Measurements from ENCODE around the gene CCZ1B.
"Not testable (repeated sequence)": the region's sequence is repeated elsewhere in the genome, so short reads cannot be mapped to it uniquely, and the experiment has no call there.

CCZ1B gene

DNA sequence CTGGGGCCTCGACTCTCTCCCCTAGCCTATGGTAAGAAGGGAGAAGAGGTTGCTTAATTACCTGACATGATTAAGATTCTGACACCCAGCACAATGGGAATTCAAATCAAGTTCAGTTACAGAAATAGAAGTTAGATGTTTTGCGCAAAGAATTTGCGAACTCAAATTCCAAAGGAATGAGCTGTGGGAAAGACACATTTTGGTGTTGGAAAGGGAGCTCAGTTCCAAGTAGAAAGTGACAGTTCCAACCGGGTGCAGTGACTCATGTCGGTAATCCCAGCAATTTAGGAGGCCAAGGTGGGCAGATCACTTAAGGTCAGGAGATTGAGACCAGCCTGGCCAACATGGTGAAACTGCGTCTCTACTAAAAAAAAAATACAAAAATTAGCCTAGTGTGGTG, 4.0 kb upstream of the CCZ1B start:
- not testable (repeated sequence) for DNase-seq

DNA sequence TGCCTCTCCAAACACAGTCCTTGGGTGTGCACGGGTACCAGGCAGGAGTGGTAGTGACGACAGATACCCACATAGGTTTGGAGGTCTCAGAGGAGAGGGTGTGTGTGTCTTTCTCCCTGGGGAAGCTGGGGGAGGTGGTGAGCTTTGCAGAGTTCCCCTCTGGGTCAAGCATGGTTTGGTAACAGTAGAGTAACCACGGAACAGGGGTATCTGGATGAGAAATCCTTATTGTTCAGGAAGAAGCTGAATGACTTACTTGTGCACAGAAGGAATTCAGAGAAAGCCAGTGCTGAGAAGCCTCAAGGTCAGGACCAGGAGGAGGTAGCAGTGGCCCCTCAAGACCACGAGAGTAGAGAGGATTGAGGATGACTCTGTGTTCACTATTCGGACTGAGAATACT, 3.5 kb upstream of the CCZ1B start:
- DNase-seq: not testable (repeated sequence)

DNA sequence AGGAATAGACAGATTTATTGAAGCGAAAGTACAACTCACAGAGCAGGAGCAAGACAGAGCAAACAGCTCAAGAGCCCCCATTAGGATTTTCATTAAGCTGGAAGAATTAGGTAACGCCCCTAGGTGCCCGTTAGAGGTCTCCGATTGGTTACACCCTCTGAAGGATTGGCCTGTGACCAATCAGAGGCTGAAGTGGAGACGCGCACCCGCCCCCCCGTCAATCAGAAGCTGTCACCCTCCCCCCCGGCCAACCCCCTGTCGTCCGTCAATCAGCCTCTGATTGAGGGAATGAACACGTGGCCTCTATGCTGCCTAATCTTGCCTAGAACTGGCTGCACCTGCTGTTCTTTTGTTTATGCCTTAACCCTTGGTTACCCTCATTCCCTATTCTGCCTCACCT, 1.1 kb upstream of the CCZ1B start:
- DNase-seq: not testable (repeated sequence)

DNA sequence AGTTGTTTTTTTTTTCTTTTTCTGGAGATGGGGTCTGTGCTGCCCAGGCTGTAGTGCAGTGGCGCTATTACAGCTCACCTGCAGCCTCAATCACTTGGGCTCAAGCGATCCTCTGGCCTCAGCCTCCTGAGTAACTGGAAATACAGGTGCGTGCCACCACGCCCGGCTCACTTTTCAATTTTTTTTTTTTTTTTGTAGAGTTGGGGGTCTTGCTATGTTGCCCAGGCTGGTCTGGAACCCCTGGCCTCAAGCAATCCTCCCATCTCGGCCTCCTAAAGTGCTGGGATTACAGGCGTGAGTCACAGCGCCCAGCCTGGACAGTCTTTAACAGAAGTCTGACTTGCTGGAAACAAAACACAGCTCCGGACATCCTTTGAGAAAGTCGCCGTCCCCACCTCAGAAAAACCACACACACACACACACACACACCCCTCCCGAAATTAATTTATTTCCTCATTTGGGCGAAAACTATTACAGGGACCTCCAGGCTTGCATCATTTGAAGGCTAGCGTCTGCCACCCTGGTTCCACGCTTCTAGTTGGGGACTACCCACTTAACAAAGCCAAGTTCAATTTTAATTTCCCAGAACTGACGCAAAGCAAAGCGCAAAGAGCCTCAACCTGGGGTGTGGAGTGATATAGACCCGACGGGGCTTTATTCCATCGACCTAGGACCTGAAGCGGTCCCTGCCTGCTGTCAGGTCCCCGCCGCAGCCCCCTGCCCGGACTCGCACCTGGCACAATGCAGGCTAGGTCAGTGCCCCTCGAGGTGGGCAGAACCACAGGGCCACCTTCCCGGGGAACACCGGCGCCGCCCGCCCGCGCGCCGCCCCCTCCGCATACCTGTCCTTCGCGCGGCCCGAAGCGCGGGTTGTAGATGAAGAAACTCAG, 594 bp downstream of the CCZ1B start:
- DNase-seq: not testable (repeated sequence)

DNA sequence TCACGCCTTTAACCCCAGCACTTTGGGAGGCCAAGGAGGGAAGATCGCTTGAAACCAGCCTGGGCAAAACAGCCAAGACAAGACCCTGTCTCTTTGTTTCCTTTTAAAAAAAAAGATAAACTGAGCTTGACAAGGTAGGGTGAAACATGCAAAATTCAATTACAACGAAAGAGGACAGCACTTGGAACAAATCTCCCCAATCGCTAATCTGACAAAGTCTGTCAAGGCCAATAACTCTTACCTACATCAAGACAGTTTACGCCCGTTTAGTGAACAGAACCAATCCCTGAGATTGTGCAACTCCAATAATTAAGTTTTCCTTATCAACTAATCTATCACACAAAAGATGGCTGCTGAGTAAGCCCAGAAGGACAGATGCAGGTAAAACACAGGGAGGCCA, 4.5 kb downstream of the CCZ1B start:
- DNase-seq: not testable (repeated sequence)

DNA sequence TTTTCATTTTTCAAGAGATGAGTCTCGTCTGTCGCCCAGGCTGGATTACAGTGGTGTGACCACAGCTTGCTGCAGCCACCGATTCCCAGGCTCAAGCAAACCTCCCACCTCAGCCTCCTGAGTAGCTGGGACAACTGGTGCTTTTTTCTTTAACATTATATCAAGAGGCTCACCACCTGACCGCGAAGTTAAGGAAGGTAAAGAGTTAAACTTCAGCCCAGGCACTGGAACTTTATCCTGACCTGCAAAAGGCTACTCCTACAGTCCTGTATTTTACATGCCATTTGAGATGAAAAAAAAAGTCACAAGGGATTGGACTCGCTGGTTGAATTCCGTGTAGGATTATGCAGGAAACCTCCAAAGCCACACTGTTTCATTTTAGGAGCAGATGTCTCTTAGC, 10.6 kb downstream of the CCZ1B start:
- DNase-seq: not testable (repeated sequence)

DNA sequence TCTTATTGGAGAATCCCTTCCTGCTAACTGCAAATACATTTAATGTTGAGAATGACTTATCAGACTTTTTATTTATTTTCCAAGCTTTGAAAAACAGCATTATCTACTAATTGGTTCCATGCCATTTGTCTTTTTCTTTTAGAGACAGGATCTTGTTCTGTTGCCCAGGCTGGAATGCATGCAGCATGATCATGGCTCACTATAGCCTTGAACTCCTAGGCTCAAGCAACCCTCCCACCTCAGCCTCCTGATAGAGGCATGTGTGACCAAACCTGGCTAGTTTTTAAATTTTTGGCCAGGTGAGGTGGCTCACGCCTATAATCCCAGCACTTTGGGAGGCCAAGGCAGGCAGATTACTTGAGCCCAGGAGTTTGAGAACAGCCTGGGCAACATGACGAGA, 13.1 kb downstream of the CCZ1B start:
- not testable (repeated sequence) for DNase-seq

DNA sequence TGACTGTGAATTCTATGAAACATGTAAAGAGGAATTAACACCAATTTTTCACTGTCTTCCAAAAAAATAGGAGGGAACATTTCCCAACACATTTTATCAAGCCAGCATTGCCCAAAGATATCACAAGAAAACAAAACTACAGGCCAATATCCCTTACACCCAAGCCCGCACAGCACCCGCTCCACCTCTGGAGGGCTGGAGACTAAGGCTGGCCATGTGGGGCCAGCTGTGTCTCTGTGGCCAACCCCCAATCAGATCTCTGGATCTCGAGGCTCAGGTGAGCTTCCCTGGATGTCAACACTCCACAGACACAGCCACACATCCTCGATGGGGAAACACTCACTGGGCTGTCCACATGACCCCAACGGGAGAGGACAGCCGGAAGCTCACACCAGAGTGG, 18.1 kb downstream of the CCZ1B start:
- DNase-seq: not testable (repeated sequence)

DNA sequence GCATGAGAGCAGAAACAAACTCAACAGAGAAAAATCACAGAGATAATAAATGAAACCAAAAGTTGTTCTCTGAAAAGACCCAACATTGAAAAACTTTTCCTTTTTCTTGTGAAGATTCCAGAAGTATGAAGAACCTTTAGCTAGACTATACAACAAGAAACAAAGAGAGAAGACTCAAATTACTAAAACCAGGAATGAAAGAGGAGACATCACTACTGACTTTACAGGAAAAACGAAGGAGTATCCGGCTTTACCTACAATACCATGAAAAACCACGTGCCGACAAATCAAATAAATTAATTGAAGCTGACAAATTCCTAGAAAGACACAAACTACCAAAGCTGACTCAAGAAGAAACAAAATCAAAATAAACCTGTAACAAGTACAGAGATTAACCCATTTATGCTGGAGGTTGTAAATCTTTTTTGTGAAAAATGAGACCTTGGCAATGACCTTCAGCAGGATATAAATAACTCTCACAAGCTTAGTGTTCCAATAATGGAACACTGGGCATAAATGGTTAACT, 18.6 kb downstream of the CCZ1B start:
- DNase-seq: not testable (repeated sequence)

DNA sequence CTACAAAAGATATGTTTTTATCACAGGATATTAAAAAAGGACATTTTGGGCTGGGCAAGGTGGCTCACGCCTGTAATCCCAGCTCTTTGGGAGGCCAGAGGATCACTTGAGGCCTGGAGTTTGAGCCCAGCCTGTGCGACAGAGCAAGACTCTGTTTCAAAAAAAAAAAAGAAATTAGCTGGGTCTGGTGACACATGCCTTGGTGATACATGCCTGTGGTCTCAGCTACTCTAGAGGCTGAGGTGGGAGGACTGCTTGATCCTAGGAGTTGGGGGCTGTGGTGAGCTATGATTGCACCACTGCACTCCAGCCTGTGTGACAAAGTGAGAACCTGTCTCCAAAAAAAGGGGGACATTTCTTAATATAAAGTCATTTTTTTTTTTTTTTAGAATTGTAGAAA, 25.7 kb downstream of the CCZ1B start:
- DNase-seq: not testable (repeated sequence)

DNA sequence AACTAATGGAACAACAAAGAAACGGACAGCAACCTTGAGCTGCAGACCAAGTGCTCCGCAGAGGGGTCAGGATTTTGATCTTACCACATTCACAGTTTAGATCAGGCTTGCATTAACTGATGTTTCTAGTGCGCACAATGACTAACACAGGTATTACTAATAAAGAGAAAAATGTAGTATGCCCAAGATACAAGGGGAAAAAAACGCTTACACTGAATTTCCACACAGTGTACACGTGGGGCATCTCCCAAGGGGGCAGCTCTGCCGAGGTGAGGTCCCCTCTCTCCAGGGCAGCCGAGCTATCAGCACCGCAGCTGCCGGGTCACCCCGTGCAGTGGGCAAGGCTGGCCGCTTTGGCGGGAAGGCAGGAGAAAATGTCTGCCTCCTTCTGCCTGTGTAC, 26.2 kb downstream of the CCZ1B start:
- DNase-seq: not testable (repeated sequence)

DNA sequence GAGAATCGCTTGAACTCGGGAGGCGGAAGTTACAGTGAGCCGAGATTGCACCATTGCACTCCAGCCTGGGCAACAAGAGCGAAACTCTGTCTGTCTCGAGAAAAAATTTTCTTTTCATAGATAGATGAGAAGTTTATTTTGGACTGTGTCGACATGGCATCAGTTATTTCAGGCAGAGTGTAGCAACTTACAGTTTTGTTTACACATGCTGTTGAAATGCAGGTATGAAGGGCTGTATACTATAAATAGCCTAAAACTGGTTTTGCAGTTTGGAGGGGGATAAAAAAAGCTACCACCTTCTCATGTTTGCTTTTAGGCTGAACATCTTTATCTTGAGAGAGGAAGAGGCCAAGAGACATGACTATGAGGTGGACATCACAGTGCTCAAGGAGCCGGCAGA, 28.0 kb downstream of the CCZ1B start:
- DNase-seq: not testable (repeated sequence)

DNA sequence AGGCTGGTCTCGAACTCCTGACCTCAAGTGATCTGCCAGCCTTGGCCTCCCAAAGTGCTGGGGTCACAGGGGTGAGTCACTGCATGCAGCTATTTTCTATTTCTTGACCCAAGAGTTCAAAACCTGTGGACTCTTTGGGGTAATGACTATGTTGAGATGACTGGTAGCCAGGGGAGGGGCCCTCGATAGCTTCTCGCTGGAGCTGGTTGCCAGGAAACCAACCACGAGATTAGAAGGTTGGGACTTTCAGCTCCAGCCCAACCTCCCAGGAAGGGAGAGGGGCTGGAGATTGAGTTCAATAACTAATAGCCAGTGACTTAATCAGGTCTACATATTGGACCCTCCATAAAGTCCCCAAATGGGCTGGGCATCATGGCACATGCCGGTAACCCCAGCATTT, 28.9 kb downstream of the CCZ1B start:
- not testable (repeated sequence) for DNase-seq

DNA sequence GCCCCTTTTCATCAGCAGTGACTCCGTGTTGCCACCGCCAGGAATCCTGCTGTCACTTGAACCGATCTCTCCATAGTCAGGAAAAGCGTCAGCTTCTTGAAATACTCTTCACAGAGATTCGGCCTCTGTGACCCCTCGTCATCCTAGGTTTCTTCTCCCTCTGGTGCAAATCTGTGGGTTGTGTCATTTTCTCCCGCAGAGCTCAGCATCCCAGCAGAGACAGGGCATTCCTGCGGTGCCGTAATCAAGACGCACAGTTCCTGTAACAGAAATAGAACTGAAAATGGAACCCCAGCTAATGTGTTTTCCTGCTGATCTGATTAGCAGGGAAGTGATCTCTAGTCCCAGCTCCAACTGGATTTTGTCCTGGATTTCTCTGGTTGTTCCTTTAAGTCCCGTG, 31.8 kb downstream of the CCZ1B start:
- not testable (repeated sequence) for DNase-seq

DNA sequence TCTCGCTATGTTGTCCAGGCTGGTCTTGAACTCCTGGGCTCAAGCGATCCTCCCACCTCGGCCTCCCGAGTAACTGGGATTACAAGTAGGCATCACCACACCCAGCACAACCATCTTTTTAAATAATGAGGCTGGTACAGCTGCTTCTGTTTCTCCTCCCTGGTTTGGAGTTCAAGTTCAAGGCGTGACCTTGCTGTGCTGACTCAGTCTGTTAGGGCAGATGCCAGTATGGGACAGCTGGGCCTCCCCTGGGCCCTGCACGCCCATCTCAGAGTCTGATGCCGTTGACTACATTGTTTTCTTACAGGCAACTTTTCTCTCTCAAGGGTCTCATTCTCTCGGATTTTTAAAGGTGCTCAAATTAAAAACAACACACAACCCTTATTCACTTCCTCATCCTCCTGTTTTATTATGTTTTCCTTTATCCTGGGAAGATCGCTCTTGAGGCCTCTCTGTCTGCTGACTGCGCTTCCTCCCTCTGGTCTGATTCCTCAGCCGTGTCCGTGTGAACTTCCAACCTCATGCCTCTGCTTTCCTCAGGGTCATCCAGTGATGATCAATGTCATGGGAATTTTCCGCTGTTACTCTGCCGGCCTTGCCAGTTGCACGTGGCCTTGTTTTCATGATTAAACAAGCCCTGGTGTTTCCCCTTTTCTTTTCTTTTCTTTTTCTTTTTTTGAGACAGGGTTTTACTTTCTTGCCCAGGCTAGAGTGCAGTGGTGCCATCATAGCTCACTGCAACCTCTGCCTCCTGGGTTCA, 33.8 kb downstream of the CCZ1B start:
- DNase-seq: not testable (repeated sequence)

DNA sequence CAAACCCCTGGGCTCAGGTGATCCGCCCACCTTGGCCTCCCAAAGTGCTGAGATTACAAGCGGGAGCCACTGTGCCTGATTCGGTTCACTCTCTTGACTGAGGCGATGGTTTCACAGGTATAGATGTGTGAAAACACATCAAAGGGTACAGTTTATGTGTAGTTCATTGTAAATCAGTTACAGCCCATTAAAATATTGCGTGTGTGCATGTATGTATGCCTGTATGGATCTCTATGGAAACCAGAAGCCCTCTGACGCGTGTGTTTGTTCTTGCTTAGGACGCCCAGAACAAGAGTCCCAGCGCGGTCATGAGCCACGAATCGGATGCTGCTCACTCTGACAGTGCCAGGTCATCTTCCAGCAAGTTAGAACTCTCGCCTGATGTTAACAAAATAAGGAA, 36.7 kb downstream of the CCZ1B start:
- not testable (repeated sequence) for DNase-seq

DNA sequence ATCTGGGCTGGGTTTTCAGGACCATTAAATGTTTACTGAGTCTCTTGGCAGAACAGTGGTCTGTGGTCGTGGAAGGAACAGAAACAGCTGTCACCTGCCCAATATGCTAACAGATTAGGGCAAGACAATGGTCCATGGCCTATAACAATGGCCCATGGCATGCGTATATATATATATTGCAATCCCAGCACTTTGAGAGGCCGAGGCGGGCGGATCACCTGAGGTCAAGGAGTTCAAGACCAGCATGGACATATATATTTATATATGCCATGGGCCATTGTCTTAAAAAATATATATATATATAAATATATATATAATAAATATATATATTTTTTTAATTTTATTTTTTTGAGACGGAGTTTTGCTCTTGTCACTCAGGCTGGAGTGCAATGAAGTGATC, 44.5 kb downstream of the CCZ1B start:
- not testable (repeated sequence) for DNase-seq

DNA sequence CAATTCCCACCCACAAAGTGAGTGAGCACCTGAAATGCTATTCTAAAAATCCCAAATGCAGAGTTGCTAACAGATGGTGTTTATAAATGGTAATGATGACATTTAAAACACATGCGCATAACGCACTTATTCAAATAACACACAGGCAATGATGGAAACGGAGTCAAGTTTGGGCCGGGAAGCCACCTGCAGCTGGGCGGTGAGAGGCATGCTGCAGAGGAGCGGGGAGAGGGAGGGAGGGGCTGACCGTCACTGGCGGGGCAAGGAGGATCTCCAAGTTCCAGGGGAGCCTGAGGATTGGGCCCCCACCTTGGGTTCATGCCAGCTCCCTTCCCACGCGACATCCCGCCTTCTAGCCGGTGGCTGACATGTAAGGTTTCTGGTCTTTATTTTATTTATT, 64.9 kb downstream of the CCZ1B start:
- DNase-seq: not testable (repeated sequence)

DNA sequence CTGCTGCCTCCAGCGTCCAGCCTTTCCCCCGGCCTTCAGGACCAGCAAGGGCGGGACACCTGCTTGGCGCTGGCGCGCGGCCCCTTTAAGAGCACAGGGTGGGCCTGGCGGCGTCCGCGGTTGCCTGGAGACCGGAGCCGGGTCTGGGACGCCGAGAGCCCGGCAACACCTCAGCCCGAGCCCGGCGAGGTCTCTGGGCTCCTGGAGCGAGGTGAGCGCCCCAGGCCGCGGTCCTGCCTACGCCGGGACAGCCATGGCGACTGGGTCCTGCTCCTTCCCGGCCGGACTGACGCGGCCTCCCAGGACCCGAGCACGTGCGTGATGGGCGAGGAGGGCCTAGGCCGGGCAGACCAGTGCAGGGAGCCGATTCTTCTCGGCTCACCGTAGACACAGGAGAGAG, 72.1 kb downstream of the CCZ1B start, which contains the start of gene RSPH10B2:
TSS of gene RSPH10B2 (plus strand) at position 140 of the 400 bp plus-strand sequence. CDS start 3,575 bp downstream, outside the sequence.
- not testable (repeated sequence) for DNase-seq

DNA sequence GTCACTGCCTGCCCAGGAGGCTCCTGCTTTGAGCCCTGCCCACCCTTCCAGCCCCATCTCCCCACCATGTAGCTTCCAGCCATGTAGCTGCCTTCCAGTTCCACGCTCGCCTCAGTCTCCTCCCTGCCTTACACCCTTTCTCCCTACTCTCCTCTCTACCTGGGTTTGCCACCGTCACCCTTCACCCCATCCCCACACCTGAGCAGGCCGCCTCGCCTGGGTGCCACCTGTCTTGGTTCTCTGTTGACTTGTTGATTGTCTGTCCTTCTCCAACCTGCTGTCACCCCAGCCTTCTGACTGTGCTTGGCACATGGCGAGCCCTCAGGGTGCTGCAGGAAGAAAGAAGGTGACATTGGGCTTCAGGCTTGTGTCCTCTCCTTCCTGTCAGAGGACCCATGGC, 75.9 kb downstream of the CCZ1B start:
- not testable (repeated sequence) for DNase-seq

DNA sequence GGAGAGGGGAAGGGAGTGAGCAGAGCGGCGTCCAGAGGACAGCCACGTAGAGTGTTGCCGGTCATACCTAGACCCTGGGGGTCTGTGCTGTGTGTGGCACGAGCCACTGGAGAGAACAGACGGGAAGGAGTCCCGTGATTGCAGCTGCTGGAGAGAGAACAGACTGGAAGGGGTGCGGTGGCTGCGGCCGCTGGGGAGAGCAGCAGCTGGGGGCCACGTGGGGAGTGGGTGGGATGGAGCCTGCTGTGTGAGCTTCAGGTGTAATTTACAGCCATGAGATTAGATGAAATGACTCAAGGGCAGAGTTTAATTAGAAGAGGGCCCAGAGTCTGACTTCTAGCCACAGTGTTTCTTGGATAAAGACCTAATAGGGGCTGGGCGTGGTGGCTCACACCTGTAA, 76.7 kb downstream of the CCZ1B start:
- DNase-seq: not testable (repeated sequence)

Measured in T-helper 1 cell (primary cell).